GM12872 (cell line): Measurements from ENCODE around the gene RINL.

ENCODE experiments used
- TF ChIP-seq, protein P1 (sequence below): IDR thresholded peaks from 3 replicates; pipeline ENCODE4 v1.5.1; 2011; ENCODE audit warnings: low read depth, mild to moderate bottlenecking, low read length, moderate library complexity; ENCODE audit not compliant: insufficient read depth

Gene RINL

DNA sequence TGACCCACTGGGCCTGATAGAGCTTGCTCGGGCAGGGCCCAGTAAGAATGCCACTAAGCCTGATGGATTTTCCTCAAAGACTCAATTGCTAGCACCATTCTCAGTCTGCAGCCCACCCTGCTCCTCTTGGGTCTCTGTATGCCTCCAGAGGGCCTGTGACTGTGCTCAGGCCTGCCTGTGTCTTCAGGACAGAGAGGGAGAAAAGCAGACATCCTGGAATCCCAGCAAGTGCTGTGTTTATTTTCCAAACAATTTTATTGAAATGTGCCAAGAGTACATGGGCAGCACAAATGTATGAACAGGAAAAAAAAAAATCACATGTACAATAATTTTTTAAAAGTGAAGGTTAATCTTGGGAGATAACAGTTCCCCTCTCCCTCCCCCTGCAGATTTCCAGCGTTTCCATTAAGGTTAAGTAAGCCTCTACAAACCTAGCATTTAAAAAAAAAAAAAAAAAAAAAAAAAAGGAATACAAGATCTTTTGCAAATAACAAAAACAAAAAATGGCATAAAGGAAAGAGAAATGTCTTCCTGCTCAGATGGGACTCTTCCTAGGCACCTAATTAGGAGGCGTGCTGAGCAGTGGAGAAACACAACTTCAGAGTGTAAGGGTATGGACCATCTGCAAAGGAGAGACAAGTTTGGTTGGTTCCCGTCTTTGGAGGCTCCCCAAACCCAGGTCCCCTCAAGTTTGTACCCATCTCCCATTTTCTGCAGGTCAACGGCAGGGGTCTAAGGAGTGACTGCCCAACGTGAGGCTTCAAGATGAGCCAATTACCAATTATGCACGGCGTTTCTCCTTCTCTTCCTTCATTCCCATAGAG, 41.7 kb downstream of the RINL start:
- TF ChIP-seq, protein P1, sequence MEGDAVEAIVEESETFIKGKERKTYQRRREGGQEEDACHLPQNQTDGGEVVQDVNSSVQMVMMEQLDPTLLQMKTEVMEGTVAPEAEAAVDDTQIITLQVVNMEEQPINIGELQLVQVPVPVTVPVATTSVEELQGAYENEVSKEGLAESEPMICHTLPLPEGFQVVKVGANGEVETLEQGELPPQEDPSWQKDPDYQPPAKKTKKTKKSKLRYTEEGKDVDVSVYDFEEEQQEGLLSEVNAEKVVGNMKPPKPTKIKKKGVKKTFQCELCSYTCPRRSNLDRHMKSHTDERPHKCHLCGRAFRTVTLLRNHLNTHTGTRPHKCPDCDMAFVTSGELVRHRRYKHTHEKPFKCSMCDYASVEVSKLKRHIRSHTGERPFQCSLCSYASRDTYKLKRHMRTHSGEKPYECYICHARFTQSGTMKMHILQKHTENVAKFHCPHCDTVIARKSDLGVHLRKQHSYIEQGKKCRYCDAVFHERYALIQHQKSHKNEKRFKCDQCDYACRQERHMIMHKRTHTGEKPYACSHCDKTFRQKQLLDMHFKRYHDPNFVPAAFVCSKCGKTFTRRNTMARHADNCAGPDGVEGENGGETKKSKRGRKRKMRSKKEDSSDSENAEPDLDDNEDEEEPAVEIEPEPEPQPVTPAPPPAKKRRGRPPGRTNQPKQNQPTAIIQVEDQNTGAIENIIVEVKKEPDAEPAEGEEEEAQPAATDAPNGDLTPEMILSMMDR = no peak

- TF ChIP-seq, protein P1 = no peak
Measured at GRCh38 chr19:38834590-38834989, 43.5 kb downstream of the RINL start.

DNA sequence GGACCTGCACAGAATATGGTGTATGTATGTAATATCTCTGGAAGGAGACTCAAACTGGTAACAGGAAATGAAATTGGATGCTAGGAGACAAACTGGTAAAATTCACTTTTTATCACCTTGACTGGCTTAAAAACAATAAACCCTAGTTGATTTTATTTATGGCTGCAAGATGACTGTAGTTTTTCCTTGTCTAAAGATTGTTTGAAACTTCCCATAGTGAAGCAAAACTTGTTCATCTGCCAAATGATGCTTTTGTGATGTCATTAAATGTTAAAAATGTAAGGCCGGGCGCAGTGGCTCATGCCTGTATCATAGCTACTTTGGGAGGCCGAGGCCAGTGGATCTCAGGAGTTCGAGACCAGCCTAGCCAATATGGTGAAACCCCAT, 44.0 kb downstream of the RINL start:
- TF ChIP-seq, protein P1 = no peak

DNA sequence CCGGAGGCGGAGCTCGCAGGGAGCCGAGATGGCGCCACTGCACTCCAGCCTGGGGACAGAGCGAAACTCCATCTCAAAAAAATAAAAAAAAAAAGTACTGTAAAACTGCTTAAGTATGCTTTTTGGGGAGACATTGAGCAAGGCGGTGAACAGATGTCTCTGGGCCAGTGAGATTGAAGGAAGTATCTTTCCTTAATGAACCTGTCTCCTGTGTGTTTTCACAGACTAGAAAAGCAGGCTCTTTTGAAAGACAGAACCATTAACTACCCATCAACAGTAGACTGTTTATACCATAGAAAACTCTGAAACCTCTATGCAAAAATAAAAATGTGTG, 45.0 kb downstream of the RINL start:
- TF ChIP-seq, protein P1 = no peak

- TF ChIP-seq, protein P1 = no peak
Measured at GRCh38 chr19:38831142-38831605, 46.9 kb downstream of the RINL start.

- TF ChIP-seq, protein P1 = no peak
Measured at GRCh38 chr19:38830039-38830733, 47.9 kb downstream of the RINL start.

GRCh38 chr19:38826856-38827551, 51.1 kb downstream of the RINL start:
- TF ChIP-seq, protein P1 = no peak
